GM19099 (cell line): ENCODE data around the gene CIC.
A peak's percentile ranks its signal among the peaks of the same experiment; 100 is the strongest.

Source experiments
- POLR2A ChIP-seq: IDR thresholded peaks from 3 replicates; pipeline ENCODE4 v1.6.1; 2011; ENCODE audit warnings: low read depth; ENCODE audit not compliant: insufficient read length; ENCODE audit errors: extremely low read depth

CIC gene

GRCh38 chr19:42235181-42235580 lies 33.9 kb upstream of the CIC start:
- no peak for TF ChIP-seq POLR2A

GRCh38 chr19:42239544-42240220 lies 29.4 kb upstream of the CIC start:
- no peak for TF ChIP-seq POLR2A

GRCh38 chr19:42241279-42241678 lies 27.8 kb upstream of the CIC start:
- TF ChIP-seq POLR2A: no peak

DNA sequence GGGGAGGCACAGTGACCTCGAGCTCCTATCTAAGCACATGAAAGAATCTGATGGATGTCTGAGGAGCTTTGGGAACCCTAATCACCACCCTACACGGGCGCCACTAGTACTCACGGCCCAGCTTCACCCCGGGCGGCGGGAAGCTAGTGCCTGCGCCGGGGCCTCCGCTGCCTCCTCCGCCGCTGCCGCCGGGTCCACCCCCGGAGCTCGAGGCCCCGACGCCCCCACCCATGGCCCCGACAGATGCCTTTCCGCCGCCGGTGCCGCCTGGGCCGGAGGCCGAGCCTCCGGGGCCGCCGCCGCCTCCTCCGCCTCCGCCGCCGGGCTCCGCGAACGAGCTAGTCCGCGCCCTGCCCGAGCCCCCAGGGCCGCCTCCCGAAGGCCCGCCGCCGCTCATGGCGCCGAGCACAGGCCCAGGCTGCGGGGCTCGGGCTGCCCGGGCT lies 27.0 kb upstream of the CIC start:
- no peak for TF ChIP-seq POLR2A

DNA sequence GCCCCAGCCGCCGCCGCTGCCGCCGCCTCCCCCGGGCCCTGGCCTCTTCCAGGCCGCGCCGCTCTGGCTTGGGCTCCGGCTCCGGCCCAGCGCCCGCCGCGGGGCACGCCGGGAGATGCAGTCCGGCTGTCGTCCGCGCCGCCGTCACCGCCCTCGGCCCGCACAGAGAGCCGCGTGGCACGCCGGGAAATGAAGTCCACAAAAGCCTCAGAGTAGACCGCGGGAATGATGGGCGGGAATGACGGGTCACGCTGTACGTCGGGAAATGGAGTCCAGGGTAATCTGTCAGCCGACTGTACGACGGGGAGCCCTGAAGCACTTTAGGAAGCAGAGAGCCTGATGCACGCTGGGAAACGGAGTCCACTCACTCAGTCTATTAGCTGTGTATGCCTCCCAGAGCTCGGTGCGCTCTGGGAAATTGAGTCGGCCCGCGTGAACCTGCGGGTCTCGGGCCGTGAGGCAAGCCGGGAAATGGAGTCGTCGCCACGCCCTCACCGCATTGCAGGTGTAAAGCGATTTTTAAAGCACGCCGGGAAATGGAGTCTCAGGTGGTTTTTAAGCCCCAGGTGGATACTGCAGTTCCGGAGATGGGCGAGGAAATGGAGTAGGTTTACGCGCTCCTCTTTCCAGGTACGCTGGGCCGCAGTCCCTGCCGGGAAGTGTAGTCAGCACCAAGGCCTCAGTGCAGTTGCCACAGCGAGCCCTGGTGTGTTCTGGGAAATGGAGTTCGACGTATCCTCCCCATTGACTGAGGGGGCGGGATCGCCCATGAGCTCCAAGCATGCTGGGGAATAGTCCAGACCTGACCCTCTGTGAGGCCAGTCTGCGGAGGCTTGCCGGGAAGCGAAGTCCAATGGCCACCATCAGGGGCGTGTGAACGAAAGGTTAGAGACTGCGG lies 26.3 kb upstream of the CIC start, which contains the start of gene GSK3A:
Gene GSK3A (minus strand): TSS at position 91 of the 898 bp plus-strand sequence. CDS start 137 bp downstream, outside the sequence.
- peak; percentile 92 for TF ChIP-seq POLR2A

DNA sequence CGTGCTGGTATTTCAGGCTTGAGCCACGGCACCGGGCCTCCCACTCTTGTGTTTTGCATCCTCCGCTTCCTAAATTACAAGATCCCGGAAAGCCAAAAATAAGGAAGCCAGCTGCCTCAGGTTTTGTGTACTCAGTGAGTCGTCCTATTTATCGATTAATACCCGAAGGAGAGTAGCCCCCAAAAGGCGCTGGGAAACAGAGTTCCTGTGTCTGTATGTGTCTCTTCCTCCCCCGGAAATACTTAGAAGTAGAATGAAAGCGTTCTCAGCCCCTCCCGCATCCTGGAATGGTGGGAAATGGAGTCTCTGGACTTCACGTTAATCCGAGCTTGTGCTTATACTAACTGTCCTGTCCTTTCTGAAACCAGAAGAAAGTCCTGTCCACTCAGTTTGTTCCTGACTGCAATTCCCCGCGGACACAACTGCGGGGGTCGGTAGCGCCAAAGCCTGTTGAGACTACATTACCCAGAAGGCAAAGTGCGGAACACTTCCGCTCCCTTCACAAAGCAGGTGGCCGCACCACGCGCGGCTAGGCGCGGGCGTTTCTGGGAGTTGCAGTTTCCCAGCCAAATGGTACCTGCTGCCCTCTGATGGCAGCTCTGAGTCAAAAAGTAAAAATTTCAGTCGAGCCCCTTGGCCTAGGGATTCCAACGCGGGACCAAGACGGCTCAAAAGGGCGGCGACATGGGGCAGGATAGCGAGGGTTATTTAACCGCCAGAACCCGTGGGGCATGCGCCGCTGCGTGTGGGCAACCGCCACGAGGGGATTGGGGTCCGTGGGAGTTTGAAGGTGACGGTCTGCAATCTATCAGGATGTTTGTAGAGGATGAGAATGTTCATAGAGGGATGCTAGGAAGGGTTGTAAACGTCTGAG lies 24.5 kb upstream of the CIC start:
- no peak for TF ChIP-seq POLR2A

GRCh38 chr19:42245231-42245630 lies 23.8 kb upstream of the CIC start:
- no peak for TF ChIP-seq POLR2A

DNA sequence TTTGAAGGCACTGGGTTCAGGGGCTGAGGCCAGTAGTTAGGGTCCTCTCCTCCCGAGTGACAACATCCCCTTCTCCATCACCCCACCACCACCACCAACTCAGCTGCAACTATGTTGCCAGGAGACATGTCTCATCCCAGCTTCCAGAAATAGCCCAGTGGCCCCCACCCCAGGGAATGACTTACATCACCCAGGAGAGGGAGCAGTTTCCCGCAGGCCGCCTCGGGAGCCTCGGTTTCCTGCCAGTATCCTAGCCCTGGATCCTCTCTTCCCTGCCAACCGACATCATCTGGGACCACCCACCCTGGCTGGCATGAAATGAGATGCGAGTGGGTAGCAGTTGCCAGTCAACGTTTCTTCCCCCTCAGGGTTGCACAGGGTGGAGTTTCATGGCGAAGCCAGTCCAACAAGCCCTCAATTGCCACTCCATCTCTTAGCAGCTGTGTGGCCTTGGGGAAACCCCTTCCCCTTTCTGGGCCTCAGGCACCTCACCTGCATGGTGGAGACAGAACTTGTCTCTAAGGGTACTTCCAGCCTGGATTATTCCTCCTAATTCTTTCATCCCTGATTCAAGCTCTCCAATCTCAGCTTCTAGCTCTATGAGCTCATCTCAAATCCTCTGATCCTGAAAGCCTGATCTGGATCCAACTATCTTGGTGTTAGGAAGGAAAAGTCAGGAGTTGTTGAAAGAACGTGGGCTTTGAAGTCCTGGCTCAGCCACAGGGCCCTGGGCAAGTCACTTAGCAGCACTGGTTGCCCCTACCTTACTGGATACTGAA lies 22.7 kb upstream of the CIC start:
- TF ChIP-seq POLR2A: no peak

GRCh38 chr19:42246922-42247639 lies 22.0 kb upstream of the CIC start:
- no peak for TF ChIP-seq POLR2A

DNA sequence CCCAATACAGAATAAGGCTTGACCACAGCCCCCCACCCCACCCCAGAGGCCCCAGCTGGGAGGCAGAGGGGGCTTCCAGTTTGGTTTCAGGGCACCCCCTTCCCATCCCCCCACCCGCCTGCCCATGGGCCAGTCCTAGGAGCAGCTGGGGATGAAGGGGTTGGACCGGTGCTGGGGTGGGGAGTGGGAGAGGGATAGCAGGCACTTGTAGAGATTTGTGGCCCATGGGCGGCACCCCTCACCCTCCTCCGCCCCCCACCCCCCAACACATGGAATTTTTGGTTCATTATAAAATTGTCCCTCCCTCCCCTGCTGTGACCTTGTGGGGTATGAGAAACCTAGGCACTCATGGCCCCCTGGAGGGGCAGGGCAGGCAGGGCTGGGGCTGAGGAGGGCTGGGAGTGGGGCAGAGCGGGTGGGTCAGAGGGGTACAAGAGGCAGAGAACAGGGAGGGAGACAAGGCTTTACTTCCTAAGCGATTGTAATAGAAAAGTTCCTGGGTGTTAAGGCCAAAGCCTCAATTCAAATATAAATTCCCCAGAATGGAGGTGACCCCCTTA lies 21.3 kb upstream of the CIC start:
- no peak for TF ChIP-seq POLR2A

DNA sequence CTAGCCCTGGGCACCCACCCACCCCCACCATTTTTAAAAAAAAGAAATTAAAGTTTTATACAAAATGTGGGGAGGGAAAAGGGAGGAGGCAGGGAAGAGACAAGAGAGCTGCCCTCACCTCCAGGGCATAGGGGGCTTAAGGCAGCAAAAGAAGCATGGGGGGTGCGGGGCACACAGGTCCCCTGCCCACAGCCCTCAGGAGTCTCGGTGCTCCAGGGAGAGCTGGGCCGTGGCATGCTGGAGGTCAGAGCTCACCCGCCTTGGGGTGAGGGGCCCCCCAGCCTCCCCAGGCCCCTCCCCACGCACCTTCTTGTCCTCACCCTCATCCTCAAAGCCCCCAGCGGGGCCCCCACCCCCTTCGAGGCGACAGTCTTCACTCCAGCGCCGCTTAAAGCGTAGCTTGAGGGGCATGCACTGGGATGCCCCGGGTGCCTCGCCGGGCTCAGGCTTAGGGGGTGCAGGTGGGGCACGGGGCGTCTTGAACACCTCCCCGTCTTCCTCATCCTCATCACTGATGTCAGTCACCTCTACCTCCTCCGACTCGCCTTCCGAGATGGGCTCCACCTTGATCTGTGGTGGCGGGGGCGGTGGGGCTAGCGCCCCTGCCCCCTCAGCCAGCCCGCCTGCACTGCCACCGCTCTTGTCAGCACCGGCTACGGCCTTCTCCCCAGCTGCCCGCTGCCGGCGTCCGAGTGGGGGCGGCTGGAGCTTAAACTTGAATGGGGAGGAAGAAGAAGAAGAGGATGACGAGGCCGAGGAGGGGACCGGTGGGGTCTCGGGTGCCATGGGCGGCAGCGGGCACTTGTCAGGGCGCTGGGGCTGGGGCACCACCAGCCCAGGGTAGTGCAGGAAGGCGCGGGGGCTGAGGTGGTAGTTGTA lies 20.5 kb upstream of the CIC start:
- no peak for TF ChIP-seq POLR2A

- TF ChIP-seq POLR2A: no peak
These were observed 19.8 kb upstream of the CIC start for GRCh38 chr19:42249149-42249750.
